ENCODE measurements around the gene TIGD1.

DNA sequence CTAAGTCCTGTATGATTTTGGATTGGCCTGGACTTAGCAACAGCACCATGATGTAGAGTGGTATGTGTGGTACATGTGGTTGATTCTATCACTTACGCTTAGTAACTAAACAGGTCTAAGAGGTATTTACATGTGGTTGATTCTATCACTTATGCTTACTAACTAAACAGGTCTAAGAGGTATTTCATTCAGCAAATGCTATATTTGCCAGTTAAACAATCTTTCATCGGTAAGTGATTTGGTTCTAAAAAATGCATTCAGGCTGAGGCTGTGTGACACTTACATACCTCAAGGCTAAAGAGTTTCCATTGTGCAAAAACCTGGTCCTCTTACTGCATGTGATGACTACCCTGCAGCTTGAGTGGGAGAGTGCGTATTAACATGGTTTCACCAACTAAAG is 13.2 kb upstream of the TIGD1 start:
- TF ChIP-seq POU2F2 (IDR thresholded peaks at IDR 0.05; ENCODE audit: low read depth, low read length) (no peak), POLR2A (IDR thresholded peaks at IDR 0.05; ENCODE audit: low read depth, low read length) (no peak), TAF1 (IDR thresholded peaks at IDR 0.05; ENCODE audit: low read depth, low read length) (no peak), POLR2AphosphoS5 (IDR thresholded peaks at IDR 0.05; ENCODE audit: low read depth, low read length) (no peak)

All from GM12891 (cell line).